ENCODE data around the gene LANCL2.
"Not testable (repeated sequence)": the region's sequence is repeated elsewhere in the genome, so short reads cannot be mapped to it uniquely, and the experiment has no call there.

The LANCL2 gene

DNA sequence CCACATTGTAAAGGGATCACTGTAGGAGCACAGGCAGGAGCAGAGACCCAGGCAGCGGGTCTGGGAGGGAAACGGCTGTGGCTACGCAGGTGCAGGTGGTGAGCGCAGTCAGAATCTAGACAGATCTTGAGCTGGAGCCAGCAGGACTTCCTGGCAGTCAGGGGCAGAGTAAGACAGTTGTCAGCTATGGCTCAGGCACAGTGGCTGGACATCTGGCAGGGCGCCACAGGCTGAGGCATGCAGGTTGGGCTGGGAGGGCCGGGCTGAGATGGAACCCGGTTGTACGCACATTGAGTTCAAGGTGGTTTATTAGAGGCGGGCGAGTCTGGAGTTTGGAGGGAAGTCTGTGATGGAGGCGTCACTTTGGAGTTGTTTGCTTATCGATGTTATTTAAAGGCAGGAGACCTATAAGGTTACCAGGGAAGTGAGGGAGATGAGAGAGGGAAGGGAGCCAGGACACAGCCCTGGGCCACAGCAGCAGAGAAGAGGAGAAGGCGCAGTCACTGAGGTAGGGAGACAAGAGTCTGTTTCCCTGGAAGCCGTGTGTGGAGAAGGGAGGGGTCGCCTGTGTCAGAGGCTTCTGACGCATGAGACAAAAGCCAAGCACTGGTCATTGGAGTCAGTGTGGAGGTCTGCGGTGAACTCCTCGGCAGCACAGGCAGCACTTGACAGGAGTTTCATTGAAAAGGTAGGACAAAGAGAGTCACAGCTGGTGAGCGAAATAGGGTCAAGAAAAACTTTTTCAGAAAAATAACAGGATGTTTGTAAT lies 73.8 kb downstream of the LANCL2 start:
- DNase-seq: no peak

DNA sequence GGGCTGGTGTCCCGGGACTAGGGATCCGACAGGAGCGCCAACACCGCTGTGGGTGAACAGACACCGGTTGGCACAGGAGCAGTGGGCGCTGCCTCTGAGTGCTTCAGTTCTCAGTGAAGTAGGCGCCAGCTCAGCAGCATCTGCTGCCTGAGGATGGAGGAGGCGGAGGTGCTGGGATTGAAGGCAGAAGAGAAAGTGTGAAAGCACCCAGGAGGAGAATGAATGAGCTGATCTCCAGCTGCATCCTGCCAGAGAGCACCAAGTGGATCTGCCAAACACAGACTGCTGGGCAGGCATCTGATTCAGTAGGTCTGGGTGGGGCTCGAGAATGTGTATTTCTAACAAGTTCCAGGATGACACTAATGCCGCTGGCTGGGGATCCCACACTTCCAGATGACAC lies 74.5 kb downstream of the LANCL2 start:
- no peak for DNase-seq

DNA sequence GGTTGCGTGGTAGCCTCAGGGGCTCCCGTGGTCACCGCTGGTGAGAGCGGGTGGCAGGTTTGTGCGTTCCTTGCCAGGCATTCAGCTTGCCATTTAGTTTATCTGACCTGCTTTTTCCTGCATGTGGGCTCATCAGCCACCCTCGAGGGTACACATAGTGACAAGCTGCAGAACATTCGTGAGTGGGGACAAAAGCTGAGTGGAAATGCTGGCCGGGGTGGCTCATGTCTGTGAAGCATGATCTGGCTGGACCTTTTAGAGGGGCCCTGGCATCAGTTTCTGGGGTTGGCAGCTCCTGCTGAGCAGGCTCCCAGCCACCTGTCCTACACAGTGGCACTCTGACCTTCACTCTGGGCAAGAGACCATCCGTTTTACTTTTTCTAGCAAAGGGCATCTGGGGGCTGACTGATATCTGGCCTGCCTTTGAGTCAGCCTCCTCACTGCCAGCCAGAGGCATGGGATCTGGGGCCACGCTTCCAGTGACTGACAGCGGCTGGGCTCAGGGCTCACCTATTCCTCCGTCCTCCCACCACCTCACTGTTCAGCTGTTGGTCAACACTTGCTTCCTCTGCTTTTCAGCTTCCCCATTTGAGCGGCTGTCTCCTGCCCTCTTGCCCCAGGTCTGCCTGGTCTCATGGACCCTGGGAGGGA lies 75.0 kb downstream of the LANCL2 start:
- no peak for DNase-seq

DNA sequence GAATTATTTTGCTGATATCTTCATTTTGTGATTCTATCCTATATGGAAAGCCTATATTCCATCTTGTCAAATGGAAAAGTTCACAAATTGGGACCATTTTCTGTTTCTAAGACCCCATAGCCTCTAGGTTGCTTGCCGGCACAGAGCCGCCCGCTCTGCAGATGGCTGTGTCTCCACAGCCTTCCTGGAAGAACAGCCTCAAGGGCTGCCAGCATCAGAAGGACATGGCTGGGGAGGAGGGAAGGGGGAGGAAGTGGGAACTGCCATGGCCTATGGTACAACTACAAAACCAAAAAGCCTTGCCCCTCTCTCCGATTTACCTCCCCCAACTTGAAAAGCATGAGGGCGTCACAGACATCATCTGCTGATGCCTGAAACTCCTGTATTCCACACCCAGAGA lies 75.9 kb downstream of the LANCL2 start:
- no peak for DNase-seq

DNA sequence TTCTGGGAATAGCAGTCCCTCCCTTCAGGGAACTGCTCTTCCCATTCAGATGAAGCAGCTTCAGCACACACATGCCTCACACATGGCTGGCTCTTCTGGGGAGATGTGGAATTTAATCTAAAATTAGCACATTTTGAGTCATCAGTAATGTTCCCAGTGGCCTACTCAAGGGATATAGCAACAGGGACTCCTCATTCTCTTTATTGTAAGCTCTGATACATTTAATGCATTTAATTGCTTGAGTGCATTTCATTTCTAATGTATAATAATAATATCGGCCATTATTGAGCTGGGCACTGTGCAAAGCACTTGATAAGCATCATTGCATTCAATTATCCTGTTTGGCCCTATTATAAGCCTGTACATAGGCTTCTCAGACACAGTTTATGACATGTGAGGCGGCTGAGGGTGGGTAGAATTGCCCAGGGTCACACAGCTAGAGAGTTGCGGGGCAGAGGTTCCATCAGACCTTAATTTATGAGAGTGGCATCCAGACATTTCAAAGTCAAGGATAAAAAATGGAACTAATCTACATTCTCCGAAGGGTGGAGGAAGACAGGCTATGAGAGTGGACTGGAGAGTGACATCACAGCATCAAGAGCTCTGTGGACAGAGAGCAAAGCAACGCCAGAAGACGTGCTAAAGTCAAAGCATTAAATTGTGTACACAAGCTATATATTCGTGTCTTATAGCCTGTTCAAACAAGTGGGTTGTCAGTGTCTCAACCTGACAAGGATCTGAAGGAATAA lies 76.8 kb downstream of the LANCL2 start:
- no peak for DNase-seq

DNA sequence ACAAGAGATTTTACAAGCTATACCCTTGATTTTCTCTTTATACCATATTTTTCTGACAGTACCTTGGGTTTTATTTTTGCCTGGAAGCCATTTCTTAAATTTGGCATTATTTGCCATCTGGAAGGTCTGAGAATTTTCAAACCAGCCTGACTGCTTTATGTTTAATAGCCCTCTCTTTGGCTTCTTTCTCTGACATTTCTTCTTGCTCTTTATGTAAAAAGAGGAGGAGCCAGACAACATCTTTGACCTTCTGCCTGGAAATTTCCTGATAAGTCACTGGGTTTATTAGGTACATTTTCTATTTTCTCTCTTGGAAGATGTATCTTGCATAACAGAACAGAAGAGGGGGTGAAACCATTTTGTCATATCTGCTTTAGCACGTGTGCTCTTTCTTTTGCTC lies 79.6 kb downstream of the LANCL2 start:
- DNase-seq: no peak

DNA sequence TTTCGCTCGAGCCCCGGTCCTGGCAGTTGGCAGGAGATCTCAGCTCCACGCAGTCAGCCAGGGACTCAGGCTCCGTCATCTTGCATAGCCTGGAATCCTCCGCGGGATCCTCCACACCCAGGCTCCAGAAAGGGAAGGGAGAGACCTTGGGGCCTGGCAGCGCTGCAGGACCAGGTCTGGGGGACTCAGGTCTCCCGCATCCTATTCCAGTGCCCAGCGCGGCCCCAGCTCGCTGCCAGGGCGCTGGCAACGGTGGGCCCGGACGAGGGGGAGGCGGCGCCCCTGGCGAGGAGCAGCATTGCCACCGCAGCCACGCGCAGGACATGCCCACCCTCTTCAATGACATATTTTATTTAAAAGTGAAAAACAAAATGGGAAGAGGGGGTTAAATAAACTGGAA lies 83.4 kb downstream of the LANCL2 start:
- no peak for DNase-seq

DNA sequence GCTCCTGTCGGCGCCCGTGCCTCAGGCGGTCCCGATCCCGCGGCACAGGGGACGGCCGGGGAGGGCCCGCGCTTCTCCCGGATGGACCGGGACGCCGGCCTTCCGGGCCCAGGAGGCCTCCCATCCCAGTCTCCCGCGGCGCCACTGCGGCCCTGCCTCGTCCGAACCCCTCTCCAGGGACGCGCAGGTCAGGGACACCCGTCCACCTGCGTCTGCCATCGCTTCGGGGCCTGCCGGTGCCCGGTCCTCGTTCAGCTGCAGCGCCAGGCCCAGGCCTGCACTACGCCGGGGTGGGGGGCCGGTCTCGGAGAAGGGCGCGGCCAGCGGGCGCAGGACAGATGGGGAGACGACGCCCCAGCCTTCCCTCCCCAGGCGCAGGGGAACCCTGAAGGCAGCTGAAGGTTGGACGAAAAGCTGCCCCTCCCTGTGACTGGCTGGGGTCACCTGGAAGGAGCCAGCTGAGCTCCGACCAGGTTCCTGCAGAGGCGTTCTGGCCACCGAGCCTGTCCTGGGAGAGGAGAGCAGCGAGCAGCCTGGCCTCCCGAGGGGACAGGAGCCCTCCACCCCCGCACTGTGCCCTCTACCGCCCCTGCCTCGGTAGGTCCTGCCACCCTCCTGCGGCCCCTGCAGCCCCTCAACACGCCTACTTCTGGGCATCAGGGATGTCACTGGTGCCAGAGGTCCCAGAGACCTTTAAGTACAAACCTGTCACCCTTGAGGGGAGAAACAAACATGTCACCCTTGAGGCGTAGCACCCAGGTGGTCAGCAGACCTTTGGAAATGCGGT lies 84.3 kb downstream of the LANCL2 start:
- DNase-seq: no peak

DNA sequence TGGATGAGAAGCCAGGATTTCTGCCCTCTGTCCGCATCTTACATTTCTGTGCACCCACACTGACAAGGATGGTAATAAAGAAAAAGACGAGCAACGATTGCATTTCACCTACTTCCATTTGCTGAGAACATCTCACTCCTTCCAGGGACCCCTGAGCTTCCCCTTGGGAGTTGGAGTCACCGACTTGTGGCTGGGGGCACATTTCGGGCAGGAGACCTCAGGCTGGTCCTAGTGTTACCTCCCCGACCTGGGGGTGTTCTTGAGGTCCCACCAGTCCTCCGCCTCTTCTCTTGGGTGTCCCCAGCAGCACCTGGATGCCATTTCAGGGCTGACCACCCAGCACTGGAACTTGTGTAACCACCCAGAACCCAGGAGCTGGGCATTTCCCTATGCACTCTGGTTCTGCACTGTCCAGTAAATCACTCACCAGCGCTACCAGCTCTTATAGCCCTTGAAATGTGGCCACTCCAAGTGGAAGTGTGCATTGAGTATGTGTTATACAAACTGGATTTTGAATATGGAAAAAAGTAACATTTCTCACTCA lies 84.9 kb downstream of the LANCL2 start:
- DNase-seq: no peak

DNA sequence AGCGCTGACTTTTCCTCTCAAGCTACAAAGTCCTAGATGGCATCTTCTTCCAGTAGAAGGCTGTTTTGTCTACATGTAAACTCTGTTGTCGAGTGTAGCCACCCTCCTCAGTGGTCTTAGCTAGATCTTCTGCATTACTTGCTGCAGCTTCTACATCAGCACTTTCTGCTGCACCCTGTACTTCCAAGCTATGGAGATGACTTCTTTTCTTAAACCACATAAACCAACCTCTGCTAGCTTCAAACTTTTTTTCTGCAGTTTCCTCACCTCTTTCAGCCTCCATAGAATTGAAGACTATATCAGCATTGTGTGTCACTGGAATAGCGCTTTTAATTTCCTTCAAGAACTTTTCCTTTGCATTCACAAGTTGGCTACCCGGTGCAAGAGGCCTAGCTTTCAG lies 87.8 kb downstream of the LANCL2 start:
- no peak for DNase-seq

DNA sequence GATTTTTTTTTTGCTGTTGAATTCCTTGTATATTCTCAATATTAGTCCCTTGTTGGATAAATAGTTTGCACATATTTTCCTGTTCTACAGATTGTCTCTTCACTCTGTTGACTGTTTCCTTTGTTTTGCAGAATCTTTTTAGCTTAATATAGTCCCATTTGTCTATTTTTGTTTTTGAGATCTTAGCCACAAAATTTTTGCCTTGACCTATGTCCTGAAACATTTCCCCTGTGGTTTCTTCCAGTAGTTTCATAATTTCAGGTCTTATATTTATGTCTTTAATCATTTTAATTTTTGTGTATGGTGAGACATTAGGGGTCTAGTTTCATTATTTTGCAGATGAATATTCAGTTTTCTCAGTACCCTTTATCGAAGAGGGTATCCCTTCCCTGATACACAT lies 92.7 kb downstream of the LANCL2 start:
- DNase-seq: no peak

DNA sequence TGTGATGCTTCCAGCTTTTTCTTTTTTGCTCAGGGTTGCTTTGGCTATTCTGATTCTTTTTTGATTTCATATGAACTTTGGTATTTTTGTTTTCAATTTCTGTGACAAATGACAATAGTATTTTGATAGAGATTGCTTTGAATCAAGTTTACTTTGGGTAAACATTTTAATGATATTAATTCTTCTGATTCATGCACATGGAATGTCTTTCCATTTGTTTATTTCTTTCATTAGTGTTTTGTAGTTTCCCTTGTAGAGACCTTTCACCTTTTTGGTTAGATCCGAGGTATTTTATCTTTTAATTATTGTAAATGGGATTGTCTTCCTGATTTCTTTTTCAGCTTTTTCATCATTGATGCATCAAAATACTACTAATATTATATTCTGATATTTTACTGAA lies 93.2 kb downstream of the LANCL2 start:
- no peak for DNase-seq

DNA sequence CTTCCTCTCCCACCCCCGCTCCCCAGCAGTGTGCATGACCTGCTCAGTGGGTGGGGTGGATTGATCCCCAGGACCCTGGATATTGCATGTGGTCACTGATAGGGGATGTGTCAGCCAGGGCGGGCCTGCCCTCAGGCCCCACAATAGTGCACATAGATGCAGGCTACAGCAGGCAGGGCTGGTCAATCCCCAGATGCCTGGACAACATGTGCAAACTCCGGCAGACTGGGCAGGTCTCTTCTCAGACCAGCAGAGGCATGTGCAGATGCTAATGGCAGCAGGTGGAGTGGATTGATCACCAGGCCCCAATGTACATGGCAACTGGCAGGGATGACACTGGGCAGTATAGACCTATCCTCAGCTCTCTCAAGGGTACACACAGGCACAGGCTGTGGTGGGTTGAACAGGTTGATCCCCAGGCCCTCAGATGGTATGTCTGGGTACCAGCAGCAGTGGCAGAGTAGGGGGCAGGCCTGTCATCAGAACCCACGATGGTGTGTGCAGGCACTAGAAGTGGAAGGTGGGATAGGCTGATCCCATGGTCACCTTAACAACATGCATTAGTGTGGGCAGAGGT lies 98.6 kb downstream of the LANCL2 start:
- DNase-seq: no peak

DNA sequence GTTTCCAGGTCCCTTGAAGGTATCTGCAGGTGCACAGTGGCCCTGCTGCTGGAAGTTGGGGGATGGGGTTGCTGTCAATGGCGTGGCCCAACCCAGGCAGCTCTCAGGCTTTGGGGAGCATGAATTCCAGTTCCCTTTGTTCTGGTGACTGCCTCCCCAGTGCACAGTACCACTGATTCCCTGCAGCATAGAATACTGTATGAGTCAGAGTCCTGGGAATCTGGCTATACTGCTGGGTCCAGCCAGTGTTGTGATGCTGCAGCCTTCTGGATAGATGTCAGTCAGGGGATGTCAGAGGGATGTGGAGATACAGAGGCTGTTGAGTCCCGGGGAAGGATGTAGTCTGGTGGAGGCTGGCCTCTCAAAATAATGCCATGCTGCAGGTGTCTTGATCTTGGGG lies 99.3 kb downstream of the LANCL2 start:
- DNase-seq: no peak

DNA sequence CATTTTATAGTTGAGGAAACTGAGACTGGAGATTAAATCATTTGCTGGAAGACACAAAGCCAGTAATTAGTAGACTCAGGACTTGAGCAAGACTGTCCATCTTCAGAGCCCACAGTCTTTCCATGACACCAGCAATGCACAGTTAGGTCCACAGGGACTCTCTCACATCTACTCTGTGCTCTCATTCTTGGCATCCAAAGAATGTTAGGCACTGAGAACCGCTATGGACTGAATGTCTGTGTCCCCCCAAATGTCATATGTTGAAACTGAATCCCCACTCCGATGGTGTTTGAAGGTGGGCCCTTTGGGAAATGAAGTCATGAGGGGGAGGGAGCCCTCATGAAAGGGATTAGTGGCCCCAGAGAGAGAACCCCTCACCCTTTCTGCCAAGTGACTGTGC lies 100.6 kb downstream of the LANCL2 start:
- no peak for DNase-seq

DNA sequence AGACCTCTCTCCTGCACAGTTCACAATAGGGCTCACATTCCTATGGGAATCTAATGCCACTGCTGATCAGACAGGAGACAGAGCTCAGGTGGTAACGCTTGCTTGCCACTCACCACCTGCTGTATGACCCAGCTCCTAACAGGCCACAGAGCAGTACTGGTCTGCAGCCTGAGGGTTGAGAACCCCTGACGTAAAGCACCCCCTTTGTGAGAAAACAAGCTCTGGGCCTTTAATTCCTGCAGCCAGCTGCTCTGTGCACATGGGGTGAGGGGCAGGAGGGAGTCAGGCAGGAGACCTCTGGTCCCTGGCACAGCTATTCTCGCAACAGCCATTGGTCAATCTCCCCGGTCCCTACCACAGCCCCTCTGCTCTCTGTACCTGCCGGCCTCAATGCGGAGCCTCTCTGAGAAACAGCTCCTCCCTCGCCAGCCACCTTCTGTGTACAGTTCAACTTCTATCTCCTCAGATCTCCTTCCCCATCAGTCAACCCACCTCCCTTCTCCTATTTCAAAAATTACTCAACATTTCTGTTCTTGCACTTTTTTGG lies 102.0 kb downstream of the LANCL2 start:
- DNase-seq: no peak

DNA sequence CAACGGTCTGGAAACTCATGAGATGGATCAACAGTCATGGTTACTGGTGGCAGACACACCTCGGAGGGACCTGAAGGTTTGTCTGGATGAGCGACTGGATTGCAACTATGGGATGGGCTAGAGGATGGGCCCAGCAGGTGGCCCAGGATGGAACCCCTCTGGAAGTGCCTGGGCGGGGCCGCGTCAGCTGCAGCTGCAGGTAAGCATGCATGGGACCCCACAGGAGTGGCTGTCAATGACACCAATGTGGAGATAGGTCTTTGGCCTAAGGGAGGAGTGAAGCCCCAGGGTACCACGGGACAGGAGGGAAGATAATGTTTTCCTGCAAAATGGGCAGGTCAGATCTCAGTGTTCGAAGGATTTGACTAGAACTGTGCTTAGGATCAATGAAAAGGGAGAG lies 103.4 kb downstream of the LANCL2 start:
- DNase-seq: no peak

DNA sequence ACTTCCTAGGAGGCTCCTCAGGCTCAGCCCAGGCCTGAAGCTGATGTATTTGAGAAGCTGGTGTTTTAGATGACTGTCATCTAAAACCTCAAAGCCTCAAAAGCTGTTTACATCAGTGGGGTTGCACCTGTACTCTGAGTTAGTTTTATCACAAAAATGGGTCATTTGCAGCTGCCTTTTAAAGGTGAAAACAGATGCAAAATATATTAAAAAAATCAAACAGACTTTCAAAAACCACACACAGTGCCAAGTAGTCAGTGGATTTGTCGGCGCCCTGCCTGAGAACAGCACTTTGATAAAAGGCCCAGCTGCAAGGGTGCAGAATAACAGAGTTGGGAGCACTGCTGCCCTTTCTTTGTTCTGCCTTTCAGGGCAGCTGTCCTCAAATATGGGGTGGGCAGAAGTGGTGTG lies 104.1 kb downstream of the LANCL2 start:
- DNase-seq: no peak

DNA sequence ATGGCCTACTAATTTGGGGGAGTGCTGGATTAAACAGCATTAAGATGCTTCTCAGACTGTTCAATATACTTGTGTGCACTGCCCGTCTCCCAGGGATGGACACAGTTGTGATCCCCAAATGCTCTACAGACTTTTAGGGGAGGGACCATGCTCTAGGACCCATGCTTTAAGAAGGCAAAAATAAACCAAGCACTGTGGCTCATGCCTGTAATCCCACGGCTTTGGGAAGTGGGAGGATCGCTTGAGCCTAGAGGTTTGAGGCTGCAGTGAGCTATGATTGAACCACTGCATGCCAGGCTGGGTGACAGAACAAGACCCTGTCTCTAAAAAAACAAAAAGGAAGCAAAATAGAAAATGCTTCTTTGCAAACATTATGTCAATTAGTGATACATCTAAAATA lies 104.6 kb downstream of the LANCL2 start:
- DNase-seq: no peak

DNA sequence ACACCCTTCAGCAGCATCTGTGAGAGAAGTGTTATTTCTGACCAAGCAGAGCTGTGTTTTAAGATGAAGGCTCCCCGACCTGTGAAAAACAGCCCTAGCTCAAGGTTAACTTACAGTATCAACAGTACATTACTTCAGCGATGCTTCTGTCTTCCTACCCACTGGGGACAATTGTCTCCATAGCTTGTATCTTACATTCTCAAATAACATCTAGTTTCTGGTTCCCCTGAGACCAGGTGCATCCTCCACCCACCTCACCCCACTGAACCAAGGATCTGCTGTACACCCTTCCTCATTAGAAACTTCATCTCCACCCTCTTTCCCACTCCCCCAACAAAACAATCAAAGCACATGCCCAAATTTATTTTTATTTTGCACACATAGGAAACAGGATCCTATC lies 105.1 kb downstream of the LANCL2 start:
- no peak for DNase-seq

DNA sequence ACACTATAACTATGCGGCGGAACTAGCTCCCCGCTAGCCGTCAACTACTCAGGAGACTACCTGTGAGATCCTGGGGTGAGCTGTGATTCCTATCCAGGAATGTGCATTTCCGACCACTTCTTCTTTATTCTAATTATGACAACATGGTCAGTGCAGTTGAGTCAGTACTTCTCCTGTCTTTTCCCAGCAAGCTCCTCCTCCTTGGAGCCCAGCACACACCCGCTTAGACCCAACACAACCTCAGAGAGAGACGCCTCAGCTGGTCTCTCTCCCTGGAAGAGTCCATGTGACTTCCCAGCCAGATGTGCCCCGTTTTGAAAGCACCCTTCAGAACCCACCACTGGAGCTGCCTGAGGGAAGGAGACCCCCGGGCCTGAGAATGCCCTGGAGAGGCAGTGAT lies 106.5 kb downstream of the LANCL2 start:
- DNase-seq: not testable (repeated sequence)

DNA sequence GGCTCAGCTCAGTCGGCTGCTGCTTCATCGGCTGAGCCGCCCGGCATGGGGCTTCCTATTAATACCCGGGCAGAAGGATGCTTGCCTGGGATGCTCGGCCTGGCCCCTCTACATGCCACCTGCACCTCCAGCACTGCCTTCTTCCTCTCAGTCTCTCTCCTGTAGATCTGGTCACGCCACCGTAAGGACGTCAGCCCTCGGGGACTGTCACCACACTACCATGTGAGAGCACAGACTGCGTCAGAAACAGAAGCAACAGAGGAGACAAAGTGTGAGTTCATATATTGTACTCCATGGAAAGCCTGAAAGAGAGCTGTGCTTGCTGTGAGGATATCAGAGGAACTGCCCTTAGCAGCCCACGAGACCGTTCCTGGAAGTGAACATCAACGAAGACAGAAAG lies 107.3 kb downstream of the LANCL2 start:
- not testable (repeated sequence) for DNase-seq

Measured in NCI-H1417 treated with DMSO at 0.1 percent for 48 hours (cell line).